ENCODE measurements around the gene RPS6KA2.

RPS6KA2 gene

GRCh38 chr6:166657531-166657930, 30.5 kb upstream of the RPS6KA2 start:
- DNase-seq (ENCODE audit: low read depth): no peak
- H3K4me3 ChIP-seq (ENCODE audit: control insufficient read depth, low read depth, low read length): no peak overlapping the region
- no peak for TF ChIP-seq CTCF (conservative IDR thresholded peaks at IDR 0.05; ENCODE audit: control insufficient read depth, insufficient read depth, low read depth, low read length)

- TF ChIP-seq CTCF (conservative IDR thresholded peaks at IDR 0.05; ENCODE audit: control insufficient read depth, insufficient read depth, low read depth, low read length): no peak
- H3K4me3 ChIP-seq (ENCODE audit: control insufficient read depth, low read depth, low read length): no peak overlapping the region
- DNase-seq (ENCODE audit: low read depth): peak; percentile 47
Measured at GRCh38 chr6:166656230-166657151, 29.4 kb upstream of the RPS6KA2 start.

GRCh38 chr6:166655713-166656229, 28.7 kb upstream of the RPS6KA2 start:
- H3K4me3 ChIP-seq (ENCODE audit: control insufficient read depth, low read depth, low read length): no peak overlapping the region
- TF ChIP-seq CTCF (conservative IDR thresholded peaks at IDR 0.05; ENCODE audit: control insufficient read depth, insufficient read depth, low read depth, low read length): no peak
- DNase-seq (ENCODE audit: low read depth): no peak

GRCh38 chr6:166655251-166655650, 28.2 kb upstream of the RPS6KA2 start:
- no peak overlapping the region for H3K4me3 ChIP-seq (ENCODE audit: control insufficient read depth, low read depth, low read length)
- TF ChIP-seq CTCF (conservative IDR thresholded peaks at IDR 0.05; ENCODE audit: control insufficient read depth, insufficient read depth, low read depth, low read length): no peak
- DNase-seq (ENCODE audit: low read depth): no peak

GRCh38 chr6:166654573-166654972, 27.5 kb upstream of the RPS6KA2 start:
- TF ChIP-seq CTCF (conservative IDR thresholded peaks at IDR 0.05; ENCODE audit: control insufficient read depth, insufficient read depth, low read depth, low read length): no peak
- no peak for DNase-seq (ENCODE audit: low read depth)
- no peak overlapping the region for H3K4me3 ChIP-seq (ENCODE audit: control insufficient read depth, low read depth, low read length)

- DNase-seq (ENCODE audit: low read depth): no peak
- no peak overlapping the region for H3K4me3 ChIP-seq (ENCODE audit: control insufficient read depth, low read depth, low read length)
- no peak for TF ChIP-seq CTCF (conservative IDR thresholded peaks at IDR 0.05; ENCODE audit: control insufficient read depth, insufficient read depth, low read depth, low read length)
Measured at GRCh38 chr6:166653639-166653941, 26.5 kb upstream of the RPS6KA2 start.

Measured in fibroblast of mammary gland (primary cell).